H1 (cell line): Measurements from ENCODE around the gene AFF2. TPM values are rescaled to one million over a fixed set of nuclear protein-coding genes. Genes with fewer than 3 reads are reported as not detected.

Experiments used
- CTCF ChIA-PET: fragments of 300-600 bp; sonication (Branson Sonifier 250); formaldehyde crosslinking; loops from one replicate; lab custom pipeline; 2021; ENCODE audit not compliant: partially characterized antibody; lab: Charles Lee
- POLR2A ChIA-PET: fragments of 300-600 bp; sonication (Branson Sonifier 250); formaldehyde crosslinking; loops from one replicate; lab custom pipeline; 2021; ENCODE audit warnings: inconsistent platforms; ENCODE audit not compliant: partially characterized antibody; lab: Charles Lee
- DNase-seq, 2 experiments: peaks; one replicate each; pipeline versions ENCODE4 v3.0.0 to v3.0.0-alpha.2; 2010 to 2022; ENCODE audit warnings: low spot score in 2 of 2, low read depth in 1 of 2, mixed read lengths in 1 of 2
- FAIRE-seq: peaks from 2 replicates; lab custom pipeline; 2011; peaks lifted over from hg19 to GRCh38; lab: Jason Lieb, UNC
- H2AFZ ChIP-seq: 2 replicates; pipeline ENCODE4 v1.8.1; 2012; ENCODE audit warnings: low read length, inconsistent platforms
- H2AK5ac ChIP-seq: 2 replicates; pipeline ENCODE4 v1.6.1; 2013; ENCODE audit warnings: low read depth, low read length
- H2BK120ac ChIP-seq: replicated peaks from 2 replicates; pipeline ENCODE3; 2013; ENCODE audit warnings: low read depth, low read length, inconsistent platforms
- H2BK12ac ChIP-seq: 2 replicates; pipeline ENCODE4 v1.6.1; 2013; ENCODE audit warnings: low read depth, low read length
- H2BK15ac ChIP-seq: 2 replicates; pipeline ENCODE4 v1.6.1; 2013; ENCODE audit warnings: low read length
- H2BK20ac ChIP-seq: 2 replicates; pipeline ENCODE4 v1.6.1; 2013; ENCODE audit warnings: low read length
- H2BK5ac ChIP-seq: 2 replicates; pipeline ENCODE4 v1.6.1; 2013; ENCODE audit warnings: low read depth, low read length
- H3K14ac ChIP-seq: 2 replicates; pipeline ENCODE4 v1.6.1; 2013; ENCODE audit warnings: inconsistent platforms; ENCODE audit not compliant: insufficient read length
- H3K18ac ChIP-seq: 2 replicates; pipeline ENCODE4 v1.6.1; 2013; ENCODE audit warnings: low read length; ENCODE audit errors: extremely low read depth
- H3K23ac ChIP-seq: 2 replicates; pipeline ENCODE4 v1.6.1; 2013; ENCODE audit warnings: inconsistent platforms; ENCODE audit not compliant: insufficient read length
- H3K23me2 ChIP-seq: 2 replicates; pipeline ENCODE4 v1.6.1; 2013; ENCODE audit warnings: low read depth, low read length
- H3K27ac ChIP-seq: 2 replicates; pipeline ENCODE4 v1.6.1; 2011; ENCODE audit warnings: low read depth, low read length, inconsistent platforms
- H3K27me3 ChIP-seq, 4 experiments: replicated peaks in 1 of 4; 1 replicate in 1 of 4; 2 replicates in 3 of 4; pipeline versions ENCODE4 v1.6.1 to v1.8.1; 2011 to 2013; ENCODE audit warnings: low read length in 3 of 4, mild to moderate bottlenecking in 3 of 4, inconsistent platforms in 2 of 4, mixed read lengths in 2 of 4, moderate library complexity in 1 of 4; ENCODE audit not compliant: control insufficient read depth in 3 of 4, insufficient read depth in 3 of 4; ENCODE audit errors: extremely low read depth in 1 of 4
- H3K36me3 ChIP-seq, 4 experiments: 2 replicates each; pipeline versions ENCODE4 v1.6.1 to v1.8.1; 2011 to 2013; ENCODE audit warnings: mild to moderate bottlenecking in 4 of 4, low read length in 3 of 4, moderate library complexity in 2 of 4, control low read depth in 1 of 4, inconsistent platforms in 1 of 4; ENCODE audit not compliant: insufficient read depth in 4 of 4, control insufficient read depth in 2 of 4
- H3K4ac ChIP-seq: replicated peaks from 2 replicates; pipeline ENCODE3; 2013; ENCODE audit warnings: low read length, low read depth, mixed read lengths, inconsistent platforms; ENCODE audit not compliant: insufficient read length
- H3K4me1 ChIP-seq, 4 experiments: replicated peaks in 1 of 4; 1 replicate in 1 of 4; 2 replicates in 3 of 4; pipeline versions ENCODE4 v1.6.1 to v1.8.1; 2011 to 2013; ENCODE audit warnings: low read length in 3 of 4, inconsistent platforms in 2 of 4, mixed read lengths in 1 of 4; ENCODE audit not compliant: insufficient read depth in 4 of 4, control insufficient read depth in 3 of 4
- H3K4me2 ChIP-seq, 2 experiments: 2 replicates each; pipeline versions ENCODE4 v1.6.1 to v1.8.1; 2011 to 2013; ENCODE audit warnings: low read depth in 2 of 2, low read length in 2 of 2, control low read depth in 1 of 2, inconsistent platforms in 1 of 2, mild to moderate bottlenecking in 1 of 2; ENCODE audit not compliant: insufficient read depth in 1 of 2
- H3K4me3 ChIP-seq, 4 experiments: fragments of 200-600, 300-600 bp in 1 of 4; sonication (generic), shearing (Covaris generic), sonication (Bioruptor Twin) in 1 of 4; 2 replicates each; pipeline versions ENCODE4 v1.5.1 to v1.8.1; 2011 to 2016; ENCODE audit warnings: low read length in 4 of 4, low read depth in 3 of 4, control low read depth in 2 of 4, inconsistent platforms in 2 of 4, mild to moderate bottlenecking in 2 of 4, mixed read lengths in 1 of 4, moderate library complexity in 1 of 4; ENCODE audit not compliant: insufficient read depth in 2 of 4; ENCODE audit errors: extremely low read depth in 1 of 4
- H3K56ac ChIP-seq: replicated peaks from 2 replicates; pipeline ENCODE3; 2013; ENCODE audit warnings: low read depth, mild to moderate bottlenecking, mixed read lengths, low read length, inconsistent platforms; ENCODE audit not compliant: insufficient read length
- H3K79me1 ChIP-seq: 2 replicates; pipeline ENCODE4 v1.6.1; 2013; ENCODE audit warnings: low read depth, low read length, control low read depth
- H3K79me2 ChIP-seq, 2 experiments: 2 replicates each; pipeline versions ENCODE4 v1.6.1 to v1.8.1; 2012 to 2013; ENCODE audit warnings: low read length in 2 of 2, mild to moderate bottlenecking in 2 of 2, inconsistent platforms in 1 of 2; ENCODE audit not compliant: insufficient read depth in 2 of 2, control insufficient read depth in 1 of 2
- H3K9ac ChIP-seq, 4 experiments: replicated peaks in 1 of 4; 1 replicate in 1 of 4; 2 replicates in 3 of 4; pipeline versions ENCODE4 v1.6.1 to v1.8.1; 2011 to 2013; ENCODE audit warnings: low read depth in 3 of 4, low read length in 3 of 4, control low read depth in 2 of 4, mild to moderate bottlenecking in 2 of 4, moderate library complexity in 2 of 4, inconsistent platforms in 1 of 4; ENCODE audit errors: extremely low read depth in 1 of 4
- H3K9me3 ChIP-seq, 2 experiments: 2 replicates each; pipeline versions ENCODE4 v1.6.1 to v1.8.1; 2012 to 2013; ENCODE audit warnings: mild to moderate bottlenecking in 2 of 2, moderate library complexity in 2 of 2, control low read depth in 1 of 2, inconsistent platforms in 1 of 2, low read depth in 1 of 2, low read length in 1 of 2, mixed read lengths in 1 of 2; ENCODE audit not compliant: insufficient read depth in 2 of 2
- H4K20me1 ChIP-seq, 2 experiments: replicated peaks in 1 of 2; 2 replicates each; pipeline versions ENCODE3 to v1.8.1; 2011 to 2013; ENCODE audit warnings: inconsistent platforms in 2 of 2, low read length in 2 of 2, mild to moderate bottlenecking in 1 of 2; ENCODE audit not compliant: insufficient read depth in 2 of 2, control insufficient read depth in 1 of 2
- H4K5ac ChIP-seq: 2 replicates; pipeline ENCODE4 v1.6.1; 2013; ENCODE audit warnings: low read length, low read depth, mixed read lengths, inconsistent platforms; ENCODE audit not compliant: insufficient read length
- H4K8ac ChIP-seq: 2 replicates; pipeline ENCODE4 v1.8.0; 2013; ENCODE audit warnings: mild to moderate bottlenecking, moderate library complexity, low read length, inconsistent platforms; ENCODE audit not compliant: insufficient read depth; ENCODE audit errors: extremely low read depth
- H4K91ac ChIP-seq: replicated peaks from 2 replicates; pipeline ENCODE3; 2013; ENCODE audit warnings: low read length, mixed read lengths, inconsistent platforms; ENCODE audit not compliant: insufficient read length
- CBX8 ChIP-seq: fragments of 300-800, 300-1000 bp; sonication (generic); IDR thresholded peaks from 2 replicates; pipeline ENCODE4 v1.7.1; 2016; ENCODE audit warnings: low read depth, low read length, borderline replicate concordance
- CEBPB ChIP-seq: IDR thresholded peaks from 2 replicates; pipeline ENCODE4 v1.6.1; 2012; ENCODE audit warnings: low read depth, low read length
- EGR1 ChIP-seq: IDR thresholded peaks from 2 replicates; pipeline ENCODE4 v1.6.1; 2011; ENCODE audit warnings: low read depth, low read length, borderline replicate concordance
- JUN ChIP-seq: IDR thresholded peaks from 2 replicates; pipeline ENCODE4 v1.6.1; 2011; ENCODE audit warnings: low read depth, mild to moderate bottlenecking, improper control_type of control experiment, low read length
- KDM4A ChIP-seq: IDR thresholded peaks from one replicate; pipeline ENCODE4 v1.7.1; 2012; ENCODE audit warnings: low read depth, mild to moderate bottlenecking, moderate library complexity, low read length, inconsistent platforms; ENCODE audit not compliant: severe bottlenecking
- POLR2A ChIP-seq, 2 experiments: IDR thresholded peaks; 1 replicate in 1 of 2; 2 replicates in 1 of 2; pipeline ENCODE4 v1.6.1; 2011; ENCODE audit warnings: low read depth in 2 of 2, low read length in 2 of 2, mild to moderate bottlenecking in 2 of 2; ENCODE audit errors: control extremely low read depth in 1 of 2
- RAD21 ChIP-seq, 2 experiments: IDR thresholded peaks in 1 of 2; conservative IDR thresholded peaks in 1 of 2; 2 replicates each; pipeline ENCODE4 v1.6.1; 2011; ENCODE audit warnings: low read depth in 2 of 2, low read length in 2 of 2, improper control_type of control experiment in 1 of 2, inconsistent platforms in 1 of 2, mild to moderate bottlenecking in 1 of 2, moderate library complexity in 1 of 2
- RXRA ChIP-seq: IDR thresholded peaks from 2 replicates; pipeline ENCODE4 v1.6.1; 2011; ENCODE audit warnings: low read depth, mild to moderate bottlenecking, low read length, moderate library complexity; ENCODE audit not compliant: insufficient read depth
- WGBS, 2 experiments: shearing (Covaris generic) in 1 of 2; methylation state at CpG; one replicate each; pipeline versions ENCODE4 v1.1.6 to v1.1.7; 2013 to 2015; ENCODE audit warnings: low lambda C conversion rate in 2 of 2, mixed read lengths in 2 of 2, inconsistent platforms in 1 of 2, low coverage in 1 of 2, missing lambda C conversion rate in 1 of 2; ENCODE audit not compliant: insufficient replicate concordance in 2 of 2, insufficient coverage in 1 of 2, insufficient read length in 1 of 2; ENCODE audit errors: extremely low coverage in 1 of 2, missing lambda C conversion rate in 1 of 2; 5-methylcytosine and 5-hydroxymethylcytosine counted together
- polyA plus RNA-seq, 7 experiments: library from polyadenylated mRNA; depleted of rRNA in 3 of 7; stranded (reverse) in 5 of 7; unstranded in 2 of 7; fragments of >200 nt in 5 of 7; fragments of 200-250 nt in 2 of 7; gene quantifications; 1 replicate in 5 of 7; 2 replicates in 1 of 7; 4 replicates in 1 of 7; pipeline versions ENCODE4 v1.2.1 to v1.2.3, GENCODE V29; 2011 to 2013; ENCODE audit warnings: missing spikeins in 2 of 7, mixed read lengths in 2 of 7
- total RNA-seq: library from RNA; stranded (reverse); fragmentation: NEBNext Ultra II Directional; extraction: Animal tissue kit (Norgen Biotek cat#: 25700); gene quantifications from 2 replicates; pipeline ENCODE4 v1.2.1, GENCODE V29; 2021
- TF ChIP-seq, protein P1 (sequence below): IDR thresholded peaks from 2 replicates; pipeline ENCODE4 v1.6.1; 2012; ENCODE audit warnings: inconsistent platforms

AFF2 gene
- total and polyA plus RNA-seq, 2 of the 8 experiments (the other 6 are each of a cell fraction or from before 2014, with no cell fraction given): 2.0 to 7.3 TPM

DNA sequence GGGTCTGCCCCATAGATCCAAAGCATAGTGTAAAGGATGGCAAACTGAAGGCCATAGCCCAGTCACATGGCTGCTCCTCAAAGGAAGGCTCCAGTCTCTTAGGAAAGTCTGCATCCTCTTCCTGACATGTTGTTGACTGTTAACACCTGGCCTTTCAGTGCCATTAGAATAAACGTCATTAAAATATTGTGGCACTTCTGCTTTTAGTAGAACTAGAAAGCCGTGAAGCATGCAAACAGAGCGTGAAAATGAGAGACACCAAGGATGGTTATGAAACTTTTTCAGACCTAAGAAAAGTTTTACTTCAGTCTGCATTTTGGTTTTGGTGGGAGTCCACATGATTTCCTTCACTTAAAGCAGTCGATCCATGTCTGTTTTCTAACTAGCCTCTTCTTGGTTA, 41.1 kb upstream of the AFF2 start:
- Histone ChIP-seq H3K4me3 (no peak overlapping the region), H3K23ac (no peak overlapping the region), H4K20me1 (no peaks in the 10 kb centered on the region), H2BK120ac (no peak overlapping the region), H3K79me1 (no peaks in the 10 kb centered on the region), H3K4ac (no peak overlapping the region), H2BK15ac (no peak overlapping the region), H3K27me3 (no peaks in the 10 kb centered on the region), H3K18ac (no peak overlapping the region), H2BK12ac (no peak overlapping the region), H3K4me2 (no peak overlapping the region), H3K14ac (no peak overlapping the region), H3K36me3 (no peaks in the 10 kb centered on the region), H2BK20ac (no peak overlapping the region), H3K4me1 (no peaks in the 10 kb centered on the region), H3K9ac (no peak overlapping the region), H2BK5ac (no peak overlapping the region), H2AFZ (no peak overlapping the region), H4K91ac (no peak overlapping the region), H4K5ac (no peak overlapping the region), H2AK5ac (no peak overlapping the region), H3K9me3 (no peaks in the 10 kb centered on the region), H3K23me2 (no peaks in the 10 kb centered on the region), H4K8ac (no peak overlapping the region), H3K56ac (no peak overlapping the region), H3K79me2 (no peaks in the 10 kb centered on the region), H3K27ac (no peak overlapping the region)
- WGBS, 2 experiments: 83% methylated on average over 4 of the region's 4 CpGs; no CpG with 5 or more reads in 1 of the 2 experiments
- no peak for TF ChIP-seq RAD21 (IDR thresholded peaks at IDR 0.05 in 1 of 2, conservative IDR thresholded peaks at IDR 0.05 in 1 of 2; ENCODE audit: low read depth in 2 of 2, low read length in 2 of 2)
- TF ChIP-seq JUN: no peak
- no peak for TF ChIP-seq CEBPB
- TF ChIP-seq RXRA: no peak
- TF ChIP-seq EGR1: no peak
- no peak for TF ChIP-seq POLR2A (IDR thresholded peaks at IDR 0.05; ENCODE audit: control extremely low read depth in 1 of 2, low read depth in 2 of 2, low read length in 2 of 2)
- TF ChIP-seq, protein P1, sequence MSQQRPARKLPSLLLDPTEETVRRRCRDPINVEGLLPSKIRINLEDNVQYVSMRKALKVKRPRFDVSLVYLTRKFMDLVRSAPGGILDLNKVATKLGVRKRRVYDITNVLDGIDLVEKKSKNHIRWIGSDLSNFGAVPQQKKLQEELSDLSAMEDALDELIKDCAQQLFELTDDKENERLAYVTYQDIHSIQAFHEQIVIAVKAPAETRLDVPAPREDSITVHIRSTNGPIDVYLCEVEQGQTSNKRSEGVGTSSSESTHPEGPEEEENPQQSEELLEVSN: no peak
- TF ChIP-seq KDM4A: no peak
- no peak for TF ChIP-seq CBX8
- FAIRE-seq (no peak), DNase-seq (no peak)
- ChIA-PET CTCF (no interaction called here), POLR2A (no interaction called here)
